Activated naive CD4-positive, alpha-beta T cell treated with anti-CD3 and anti-CD28 coated beads for 36 hours (primary cell): Measurements from ENCODE around the gene CHD3. TPM values are rescaled to one million over a fixed set of nuclear protein-coding genes. Genes with fewer than 3 reads are reported as not detected.
A peak's percentile ranks its signal among the peaks of the same experiment; 100 is the strongest.

Experiments used
- CTCF ChIA-PET: fragments of 350-600 bp; sonication (Branson Sonifier 250); formaldehyde crosslinking; loops from one replicate; lab custom pipeline; 2021; ENCODE audit warnings: antibody characterized with exemption; lab: Charles Lee
- DNase-seq: peaks from one replicate; pipeline ENCODE4 v3.0.0-alpha.2; 2020
- H3K27ac Mint-ChIP-seq: one replicate; pipeline ENCODE4 v1.8.0; 2021; ENCODE audit warnings: mild to moderate bottlenecking, mixed read lengths
- H3K27me3 Mint-ChIP-seq: one replicate; pipeline ENCODE4 v1.8.0; 2021; ENCODE audit warnings: low read depth, mixed read lengths
- H3K36me3 Mint-ChIP-seq: one replicate; pipeline ENCODE4 v1.8.0; 2021; ENCODE audit warnings: low read depth, mixed read lengths
- H3K4me1 Mint-ChIP-seq: one replicate; pipeline ENCODE4 v1.8.0; 2021; ENCODE audit warnings: low read depth, mixed read lengths
- H3K4me3 Mint-ChIP-seq: one replicate; pipeline ENCODE4 v1.8.0; 2021; ENCODE audit warnings: mild to moderate bottlenecking, moderate library complexity, mixed read lengths
- H3K9me3 Mint-ChIP-seq: one replicate; pipeline ENCODE4 v1.8.0; 2021; ENCODE audit warnings: mixed read lengths
- intact Hi-C: fragments of 100-400 bp; cut with micrococcal nuclease; formaldehyde crosslinking; loops from one replicate; pipeline ENCODE4 v1.15.1; 2023
- total RNA-seq, 2 experiments: library from RNA; stranded (reverse); gene quantifications; one replicate each; pipeline ENCODE4 v1.2.3, GENCODE V29; 2021

The CHD3 gene
- total RNA-seq, 2 experiments from 2014 or later: 180 to 185 TPM

- peaks cover 13% of the 10 kb centered on the region for H3K36me3 Mint-ChIP-seq
- H3K9me3 Mint-ChIP-seq: no peaks in the 10 kb centered on the region
- peak overlapping the region; percentile 99 for H3K27ac Mint-ChIP-seq
- DNase-seq: peak; percentile 90
- CTCF ChIA-PET: interaction anchor here (0.7 to 2.4 kb wide), 10 partner anchors 9 to 146 kb away, joined by 3 to 20 read pairs (median 4); no protein-coding TSS in a partner anchor
- H3K4me3 Mint-ChIP-seq: peak overlapping the region; percentile 89
- intact Hi-C loops: loop anchor here (1.0 to 10.0 kb wide), 11 partner anchors 9 to 607 kb away; partner anchors contain the start of genes ACAP1, CTDNEP1, EIF5A and ELP5
- H3K27me3 Mint-ChIP-seq: no peaks in the 10 kb centered on the region
- peaks cover 46% of the 10 kb centered on the region for H3K4me1 Mint-ChIP-seq
These were observed 44.1 kb upstream of the CHD3 start for GRCh38 chr17:7844292-7845154.

- H3K27me3 Mint-ChIP-seq: no peaks in the 10 kb centered on the region
- H3K36me3 Mint-ChIP-seq: peaks cover 19% of the 10 kb centered on the region
- peaks cover 46% of the 10 kb centered on the region for H3K4me1 Mint-ChIP-seq
These were observed 43.1 kb upstream of the CHD3 start for GRCh38 chr17:7845359-7846062.

GRCh38 chr17:7846063-7846735 is 42.4 kb upstream of the CHD3 start:
- CTCF ChIA-PET: interaction anchor here (1.8 to 2.4 kb wide), 2 partner anchors 11 to 23 kb away, joined by 8 to 20 read pairs; no protein-coding TSS in a partner anchor
- H3K4me1 Mint-ChIP-seq: peaks cover 46% of the 10 kb centered on the region
- H3K9me3 Mint-ChIP-seq: no peaks in the 10 kb centered on the region
- DNase-seq: no peak
- intact Hi-C loops: loop anchor here (10.0 kb wide), 1 partner anchor 511 kb away; the partner anchor contains the start of gene ACAP1
- H3K27me3 Mint-ChIP-seq: no peaks in the 10 kb centered on the region
- H3K36me3 Mint-ChIP-seq: peaks cover 23% of the 10 kb centered on the region
- H3K27ac Mint-ChIP-seq: peak overlapping the region; percentile 66
- H3K4me3 Mint-ChIP-seq: peak overlapping the region; percentile 89

More at GRCh38 chr17:7845359-7846062, 43.1 kb upstream of the CHD3 start:
- no peaks in the 10 kb centered on the region for H3K9me3 Mint-ChIP-seq
- peak overlapping the region; percentile 99 for H3K27ac Mint-ChIP-seq
- intact Hi-C loops: loop anchor here (10.0 kb wide), 1 partner anchor 511 kb away; the partner anchor contains the start of gene ACAP1
- peak overlapping the region; percentile 89 for H3K4me3 Mint-ChIP-seq
- DNase-seq: no peak
- CTCF ChIA-PET: interaction anchor here (0.9 to 2.4 kb wide), 9 partner anchors 10 to 145 kb away, joined by 3 to 20 read pairs (median 5); no protein-coding TSS in a partner anchor

GRCh38 chr17:7846765-7847661 is 41.6 kb upstream of the CHD3 start:
- Mint-ChIP-seq H3K4me3 (peak overlapping the region; percentile 61), H3K27me3 (no peaks in the 10 kb centered on the region), H3K27ac (peak overlapping the region; percentile 66), H3K36me3 (peaks cover 30% of the 10 kb centered on the region), H3K4me1 (peaks cover 51% of the 10 kb centered on the region), H3K9me3 (no peaks in the 10 kb centered on the region)
- CTCF ChIA-PET: interaction anchor here (0.9 to 2.4 kb wide), 2 partner anchors 12 kb away, joined by 3 to 20 read pairs; no protein-coding TSS in a partner anchor
- no peak for DNase-seq
- intact Hi-C loops: loop anchor here (10.0 kb wide), 1 partner anchor 512 kb away; the partner anchor contains the start of gene ACAP1

- H3K36me3 Mint-ChIP-seq: peaks cover 36% of the 10 kb centered on the region
- DNase-seq: no peak
- intact Hi-C loops: loop anchor here (10.0 kb wide), 1 partner anchor 513 kb away; the partner anchor contains the start of gene ACAP1
These were observed 40.4 kb upstream of the CHD3 start for GRCh38 chr17:7848131-7848579.

GRCh38 chr17:7848739-7849129 is 39.9 kb upstream of the CHD3 start:
- Mint-ChIP-seq H3K4me1 (peaks cover 59% of the 10 kb centered on the region), H3K27me3 (no peaks in the 10 kb centered on the region), H3K4me3 (no peak overlapping the region), H3K27ac (no peak overlapping the region), H3K36me3 (peaks cover 36% of the 10 kb centered on the region), H3K9me3 (no peaks in the 10 kb centered on the region)
- CTCF ChIA-PET: interaction anchor here (1.4 kb wide), 1 partner anchor 14 kb away, joined by 6 read pairs; no protein-coding TSS in a partner anchor
- intact Hi-C loops: loop anchor here (10.0 kb wide), 1 partner anchor 514 kb away; the partner anchor contains the start of gene ACAP1
- no peak for DNase-seq

More at GRCh38 chr17:7848131-7848579, 40.4 kb upstream of the CHD3 start:
- Mint-ChIP-seq H3K27ac (no peak overlapping the region), H3K4me1 (peaks cover 57% of the 10 kb centered on the region), H3K27me3 (no peaks in the 10 kb centered on the region), H3K4me3 (no peak overlapping the region), H3K9me3 (no peaks in the 10 kb centered on the region)
- CTCF ChIA-PET: interaction anchor here (1.4 kb wide), 1 partner anchor 13 kb away, joined by 6 read pairs; no protein-coding TSS in a partner anchor

- Mint-ChIP-seq H3K9me3 (no peaks in the 10 kb centered on the region), H3K4me1 (peaks cover 63% of the 10 kb centered on the region), H3K36me3 (peaks cover 38% of the 10 kb centered on the region), H3K27me3 (no peaks in the 10 kb centered on the region), H3K4me3 (no peak overlapping the region), H3K27ac (peak overlapping the region; percentile 67)
- intact Hi-C loops: loop anchor here (10.0 kb wide), 1 partner anchor 514 kb away; the partner anchor contains the start of gene ACAP1
- CTCF ChIA-PET: interaction anchor here (1.4 to 3.0 kb wide), 3 partner anchors 12 to 24 kb away, joined by 6 to 11 read pairs (median 11); no protein-coding TSS in a partner anchor
- no peak for DNase-seq
These were observed 39.3 kb upstream of the CHD3 start for GRCh38 chr17:7849130-7849750.

- Mint-ChIP-seq H3K27me3 (no peaks in the 10 kb centered on the region), H3K4me3 (peak overlapping the region; percentile 12), H3K9me3 (no peaks in the 10 kb centered on the region), H3K4me1 (peaks cover 63% of the 10 kb centered on the region), H3K36me3 (peaks cover 38% of the 10 kb centered on the region), H3K27ac (peak overlapping the region; percentile 67)
- intact Hi-C loops: loop anchor here (10.0 kb wide), 1 partner anchor 515 kb away; the partner anchor contains the start of gene ACAP1
- CTCF ChIA-PET: interaction anchor here (1.0 to 3.0 kb wide), 8 partner anchors 7 to 210 kb away, joined by 3 to 15 read pairs (median 6); partner anchors contain the start of gene KDM6B
- no peak for DNase-seq
These were observed 38.7 kb upstream of the CHD3 start for GRCh38 chr17:7849751-7850504.

GRCh38 chr17:7850701-7851437 is 37.7 kb upstream of the CHD3 start:
- CTCF ChIA-PET: interaction anchor here (0.7 to 3.0 kb wide), 11 partner anchors 8 to 209 kb away, joined by 3 to 15 read pairs (median 3); partner anchors contain the start of gene KDM6B
- peak overlapping the region; percentile 67 for H3K27ac Mint-ChIP-seq
- H3K4me1 Mint-ChIP-seq: peaks cover 67% of the 10 kb centered on the region
- intact Hi-C loops: loop anchor here (1.0 kb wide), 4 partner anchors 9 to 108 kb away; no protein-coding TSS in a partner anchor
- no peaks in the 10 kb centered on the region for H3K9me3 Mint-ChIP-seq
- peak overlapping the region; percentile 70 for H3K4me3 Mint-ChIP-seq
- H3K27me3 Mint-ChIP-seq: no peaks in the 10 kb centered on the region
- H3K36me3 Mint-ChIP-seq: peaks cover 37% of the 10 kb centered on the region
- DNase-seq: no peak
